Measurements from ENCODE around the gene SEPTIN2.

Gene SEPTIN2

DNA sequence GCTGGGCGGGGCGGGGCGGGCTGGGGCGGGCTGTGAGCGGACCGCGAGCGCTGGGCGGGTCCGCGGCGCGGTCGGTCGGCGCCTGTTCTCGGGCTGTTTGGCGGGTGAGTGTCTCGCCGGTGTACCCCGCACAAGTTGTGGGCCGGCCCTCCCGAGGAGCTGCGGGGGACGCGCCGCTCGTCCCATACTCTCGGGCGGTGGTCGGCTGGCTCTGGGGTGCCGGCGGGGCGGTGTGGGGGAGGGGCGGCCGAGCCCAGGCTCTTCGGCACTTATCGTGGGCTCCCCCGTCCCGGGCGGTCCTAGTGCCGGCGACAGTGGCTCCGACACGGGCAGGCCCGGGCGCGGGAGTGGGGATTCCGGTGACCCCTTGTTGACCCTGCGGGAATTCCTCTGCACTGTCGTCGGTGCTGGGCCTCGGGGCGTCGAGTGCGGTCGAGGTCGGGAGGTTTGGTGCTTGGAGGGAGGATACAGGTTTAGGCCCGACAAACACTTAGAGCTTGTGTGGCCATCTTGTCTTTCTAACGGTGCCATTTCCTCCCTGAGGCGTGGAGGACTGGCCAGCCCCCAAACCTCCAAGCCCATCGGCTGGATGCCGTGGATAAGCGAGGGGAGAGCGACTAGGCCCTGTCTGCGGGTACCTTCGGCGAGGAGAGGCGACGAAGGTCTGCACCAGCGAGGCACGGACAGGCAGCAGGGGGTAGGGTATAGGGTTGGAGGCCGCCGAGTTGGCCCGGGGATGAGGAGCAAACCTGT, at the start of gene SEPTIN2:
SEPTIN2 (plus strand) TSS at position 47 of the 753 bp plus-strand sequence. CDS start 8,308 bp downstream, outside the sequence.
- H3K27ac Mint-ChIP-seq: peak within 1 kb of the TSS; percentile 99
- ATAC-seq (replicated peaks) (peak; percentile 53 to 59), DNase-seq (peak; percentile 72)
- H3K4me3 Mint-ChIP-seq: peak within 1 kb of the TSS; percentile 95 to 99
- peaks cover 34 to 71% of the 10 kb centered on the region in 2 donors for H3K4me1 Mint-ChIP-seq
- H3K36me3 Mint-ChIP-seq: peaks cover 27 to 50% of the 10 kb centered on the region in 2 donors
- H3K27me3 Mint-ChIP-seq: no peaks in the 10 kb centered on the region
- no peaks in the 10 kb centered on the region for H3K9me3 Mint-ChIP-seq

DNA sequence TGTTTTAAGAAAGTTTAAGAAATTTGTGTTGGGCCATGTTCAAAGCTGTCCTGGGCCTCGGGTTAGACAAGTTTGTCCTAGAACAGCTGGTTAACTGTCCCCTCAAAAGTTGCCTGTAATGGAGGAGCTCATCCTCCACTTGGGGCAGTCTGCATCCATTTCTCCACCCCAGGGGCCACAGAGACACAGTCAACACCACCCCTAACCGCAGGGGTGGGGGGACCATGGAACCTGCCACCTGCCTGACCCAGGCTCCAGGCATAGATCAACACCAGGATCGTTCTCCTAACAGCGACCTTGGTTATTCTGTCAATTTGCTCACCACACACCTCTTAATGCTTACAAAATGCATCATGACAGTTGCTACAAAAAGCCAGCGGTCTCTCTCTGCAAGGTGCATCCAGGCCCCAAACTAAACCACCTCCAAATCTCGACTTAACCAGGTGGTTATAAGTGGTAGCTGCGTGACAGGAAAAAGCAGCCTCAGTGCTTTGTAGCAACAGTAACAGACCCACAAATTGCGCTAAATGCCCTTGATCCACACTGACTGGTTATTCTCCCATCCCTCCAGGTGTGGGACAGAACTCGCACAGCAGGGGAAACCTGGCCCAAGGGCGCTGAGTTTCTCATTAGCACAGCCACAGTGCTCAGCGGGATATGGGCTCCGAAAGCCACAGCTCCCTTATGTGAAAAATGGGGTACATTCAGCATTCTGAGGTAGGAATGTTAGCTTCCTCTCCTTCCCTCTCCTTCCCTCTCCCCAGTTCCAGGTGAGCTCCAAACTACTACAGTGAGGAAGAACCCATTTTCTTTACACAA, 48.3 kb upstream of the SEPTIN2 start:
- peaks cover 27 to 55% of the 10 kb centered on the region in 2 donors for H3K36me3 Mint-ChIP-seq
- ATAC-seq (replicated peaks) (no peak), DNase-seq (no peak)
- H3K4me3 Mint-ChIP-seq: no peak overlapping the region
- no peaks in the 10 kb centered on the region for H3K9me3 Mint-ChIP-seq
- no peaks in the 10 kb centered on the region for H3K27me3 Mint-ChIP-seq
- H3K4me1 Mint-ChIP-seq: peaks cover 32 to 46% of the 10 kb centered on the region in 2 donors
- no peak overlapping the region for H3K27ac Mint-ChIP-seq

DNA sequence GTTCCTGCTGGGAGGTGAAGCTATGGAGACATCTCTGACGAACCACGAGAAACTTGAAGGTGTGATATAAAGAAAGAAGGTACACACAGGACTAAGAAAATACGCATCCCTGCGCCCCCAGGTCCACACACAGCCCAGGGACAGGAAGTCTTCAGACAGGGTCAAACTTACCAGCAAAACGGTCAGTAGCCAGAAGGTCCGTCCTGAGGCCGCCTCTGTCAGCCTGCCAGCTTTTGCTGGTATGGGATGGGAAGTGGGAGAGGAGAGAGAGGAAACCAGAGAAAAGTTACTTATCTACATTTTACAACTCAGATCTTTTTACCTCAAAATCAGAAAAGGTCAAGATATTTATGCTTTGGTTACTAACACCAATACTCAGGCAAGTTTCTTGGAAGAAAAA, 47.4 kb upstream of the SEPTIN2 start:
- no peak overlapping the region for H3K4me3 Mint-ChIP-seq
- ATAC-seq (replicated peaks): no peak
- H3K9me3 Mint-ChIP-seq: no peaks in the 10 kb centered on the region
- peak overlapping the region; percentile 84 for H3K27ac Mint-ChIP-seq
- peaks cover 35 to 51% of the 10 kb centered on the region in 2 donors for H3K4me1 Mint-ChIP-seq
- no peaks in the 10 kb centered on the region for H3K27me3 Mint-ChIP-seq
- peaks cover 21 to 46% of the 10 kb centered on the region in 2 donors for H3K36me3 Mint-ChIP-seq
- no peak for DNase-seq

DNA sequence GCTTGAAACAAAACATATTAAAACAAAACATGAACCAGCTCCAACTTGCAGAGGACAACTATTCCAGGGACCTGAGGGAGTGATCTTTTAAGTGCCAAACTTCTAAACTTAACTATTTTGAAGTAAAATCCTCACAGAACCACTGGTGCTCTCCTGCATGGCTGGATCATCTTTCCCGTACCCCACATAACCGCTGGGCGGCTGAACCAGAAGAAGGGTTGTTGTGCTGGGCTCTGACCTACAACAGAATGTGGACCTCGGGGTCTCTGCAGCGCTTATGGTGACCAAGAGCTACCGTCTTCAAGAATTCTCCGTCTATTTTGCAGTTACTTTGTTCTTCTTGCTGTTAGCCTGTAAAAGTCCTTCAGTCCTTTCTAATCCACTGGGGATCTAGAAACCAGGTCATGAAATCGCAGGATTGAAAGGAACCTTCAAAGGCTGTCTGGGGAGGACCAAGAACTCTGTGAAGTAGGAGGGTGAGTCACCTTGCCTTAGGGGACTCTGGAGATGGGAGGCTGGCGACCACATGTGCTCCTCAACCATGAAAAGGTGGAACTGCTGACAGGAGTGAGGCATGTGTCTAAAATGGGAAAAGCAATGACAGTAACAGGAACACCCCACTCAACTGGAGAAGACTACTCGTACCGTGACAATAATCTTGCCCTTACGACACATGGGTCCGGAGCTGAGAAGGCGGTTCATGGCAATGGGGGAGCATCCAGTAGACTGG, 46.8 kb upstream of the SEPTIN2 start:
- DNase-seq (no peak), ATAC-seq (replicated peaks) (no peak)
- Mint-ChIP-seq H3K27me3 (no peaks in the 10 kb centered on the region), H3K9me3 (no peaks in the 10 kb centered on the region), H3K36me3 (peaks cover 19 to 46% of the 10 kb centered on the region in 2 donors), H3K4me3 (no peak overlapping the region), H3K4me1 (peaks cover 40 to 57% of the 10 kb centered on the region in 2 donors), H3K27ac (peak overlapping the region; percentile 1)

DNA sequence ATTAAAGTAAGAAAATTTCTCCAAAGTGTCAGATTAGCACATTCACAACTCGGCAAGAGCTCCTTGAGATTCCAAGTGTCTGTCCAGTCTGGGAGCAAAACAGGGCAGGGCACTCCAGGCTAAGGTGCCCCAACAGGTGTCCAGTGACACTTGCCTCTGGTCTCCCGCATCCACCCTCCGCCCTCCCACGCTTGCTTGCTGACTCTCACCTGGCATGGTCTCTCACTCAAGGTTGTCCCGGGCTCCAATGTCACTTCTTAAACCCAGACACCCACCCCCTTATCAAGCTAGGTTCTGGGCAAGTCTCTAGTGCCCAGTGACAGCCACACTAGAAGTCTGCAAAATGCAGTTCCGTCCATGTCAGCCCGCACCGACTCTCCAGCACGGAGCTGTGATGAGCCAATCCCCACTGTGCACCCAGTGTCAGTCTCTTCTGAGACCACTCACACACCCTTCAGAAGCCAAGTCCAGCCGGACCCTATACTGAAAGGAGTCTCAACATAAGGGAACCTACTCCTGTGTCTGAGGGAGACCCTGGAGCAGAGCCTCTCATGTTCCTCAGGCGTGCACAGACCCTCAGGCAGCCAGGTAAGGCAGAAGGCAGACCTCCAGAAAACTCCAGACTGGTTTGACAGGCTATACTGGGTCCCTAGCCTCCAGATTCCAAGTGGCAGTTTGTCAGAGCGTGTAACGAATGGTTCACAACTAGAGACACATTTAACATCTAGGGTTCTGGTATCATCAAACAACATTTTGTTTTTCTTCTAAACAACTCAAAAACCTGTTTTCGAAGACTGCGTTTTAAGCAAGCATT, 45.8 kb upstream of the SEPTIN2 start:
- H3K36me3 Mint-ChIP-seq: peaks cover 21 to 55% of the 10 kb centered on the region in 2 donors
- no peak overlapping the region for H3K27ac Mint-ChIP-seq
- peaks cover 0 to 2% of the 10 kb centered on the region in 2 donors for H3K9me3 Mint-ChIP-seq
- H3K27me3 Mint-ChIP-seq: no peaks in the 10 kb centered on the region
- no peak for DNase-seq
- no peak overlapping the region for H3K4me3 Mint-ChIP-seq
- ATAC-seq (replicated peaks): no peak
- peaks cover 45 to 68% of the 10 kb centered on the region in 2 donors for H3K4me1 Mint-ChIP-seq

DNA sequence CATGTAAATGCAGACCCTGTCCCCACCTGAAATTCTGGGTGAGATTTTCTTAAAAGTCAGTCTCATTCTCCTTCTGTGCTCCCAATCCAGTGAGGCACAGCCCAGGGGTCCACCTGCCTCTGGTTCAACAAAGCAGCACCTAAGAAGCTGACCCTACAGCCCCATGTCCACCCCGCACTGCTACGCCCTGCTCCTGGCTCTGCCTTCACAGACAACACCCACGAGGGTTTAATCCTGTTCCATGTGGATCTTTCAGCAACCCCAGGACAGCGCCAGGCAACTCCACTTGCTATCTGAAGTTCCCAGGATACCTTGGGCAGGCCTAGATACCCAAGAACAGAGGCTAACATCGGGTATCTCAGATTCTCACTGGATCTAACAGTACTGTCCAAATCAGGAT, 45.2 kb upstream of the SEPTIN2 start:
- no peaks in the 10 kb centered on the region for H3K27me3 Mint-ChIP-seq
- no peak for DNase-seq
- no peak for ATAC-seq (replicated peaks)
- peaks cover 6 to 8% of the 10 kb centered on the region in 2 donors for H3K9me3 Mint-ChIP-seq
- H3K4me1 Mint-ChIP-seq: peaks cover 45 to 68% of the 10 kb centered on the region in 2 donors
- H3K36me3 Mint-ChIP-seq: peaks cover 28 to 58% of the 10 kb centered on the region in 2 donors
- H3K27ac Mint-ChIP-seq: no peak overlapping the region
- H3K4me3 Mint-ChIP-seq: peak overlapping the region; percentile 93 to 94

DNA sequence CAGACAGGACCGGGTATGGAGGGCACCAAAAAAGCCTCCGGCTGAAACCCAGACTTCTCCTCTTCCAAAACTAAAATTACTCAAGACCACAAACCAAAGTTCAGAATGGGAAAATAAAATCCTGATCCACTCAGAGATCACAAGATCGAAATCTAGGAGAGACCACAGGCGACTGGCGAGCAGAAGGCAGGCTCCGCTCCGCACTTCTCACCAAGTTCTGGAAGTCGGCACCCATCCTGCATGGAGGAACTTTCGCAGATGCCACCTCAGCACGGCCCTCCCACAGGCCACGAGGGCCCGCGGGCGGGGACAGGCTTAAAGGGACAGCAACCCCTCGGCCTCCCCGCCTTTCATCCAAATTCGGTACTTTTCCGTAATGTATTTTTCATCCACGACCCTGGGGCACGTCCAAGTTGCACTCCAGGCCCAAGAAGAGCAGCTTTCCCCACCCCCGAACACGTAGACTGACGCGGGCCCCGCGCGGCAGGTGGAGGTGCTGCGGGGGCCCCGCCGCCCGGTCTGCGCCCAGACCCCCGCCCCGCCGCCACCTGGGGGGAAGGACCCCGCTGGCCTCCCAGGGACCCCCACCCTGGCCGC, 43.9 kb upstream of the SEPTIN2 start:
- H3K4me1 Mint-ChIP-seq: peaks cover 45 to 68% of the 10 kb centered on the region in 2 donors

DNA sequence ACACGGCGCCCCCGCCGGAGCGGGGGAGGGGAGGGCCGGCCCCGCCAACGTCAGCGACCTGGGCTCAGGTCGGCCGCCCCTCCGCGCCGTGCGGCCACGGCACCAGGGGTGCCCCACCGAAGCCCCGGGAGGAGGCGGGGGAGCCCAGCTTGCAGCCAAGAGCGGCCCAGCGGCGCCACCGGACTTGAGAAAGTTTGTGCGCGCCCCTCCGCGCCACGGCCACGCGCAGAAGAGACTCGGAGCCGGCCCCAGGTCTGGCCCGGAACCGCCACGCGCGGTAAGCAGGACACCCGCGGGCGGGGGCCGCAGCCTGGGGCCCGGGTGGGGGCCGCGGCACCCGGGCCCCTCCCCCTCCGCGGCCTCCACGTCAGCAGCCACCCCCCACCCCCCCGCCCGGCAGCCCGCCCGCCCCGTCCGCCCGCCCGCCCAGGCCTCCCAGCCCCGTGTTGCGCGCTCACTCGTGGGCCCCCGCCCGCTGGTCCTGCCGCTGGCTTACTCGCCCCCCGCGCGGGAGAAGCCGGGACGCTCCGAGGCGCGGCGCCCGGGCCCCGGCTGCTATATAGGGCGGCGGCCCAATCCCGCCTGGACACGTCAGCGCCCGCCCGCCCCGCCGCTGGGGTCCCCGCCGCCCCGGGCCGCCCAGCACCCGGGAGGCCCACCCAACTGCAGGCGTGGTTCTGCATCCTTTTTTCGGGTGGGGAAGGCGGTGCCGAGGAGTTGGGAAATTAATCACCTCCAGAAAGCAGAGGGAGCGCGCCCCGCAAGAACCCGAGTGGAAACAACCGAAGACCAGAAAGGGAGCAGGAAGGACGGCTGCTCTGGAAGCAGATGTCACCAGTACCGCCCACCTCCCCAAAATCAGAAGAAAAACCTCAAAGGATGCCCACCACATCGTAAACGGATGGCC, 43.2 kb upstream of the SEPTIN2 start:
- Mint-ChIP-seq H3K9me3 (peaks cover 11% of the 10 kb centered on the region in 2 donors), H3K4me3 (peak overlapping the region; percentile 75 to 93), H3K27me3 (no peaks in the 10 kb centered on the region), H3K36me3 (peaks cover 31 to 62% of the 10 kb centered on the region in 2 donors), H3K4me1 (peaks cover 45 to 70% of the 10 kb centered on the region in 2 donors), H3K27ac (peak overlapping the region; percentile 77)
- DNase-seq (peak; percentile 41), ATAC-seq (replicated peaks) (peak; percentile 79 to 81)

More for the DNA sequence above, 43.9 kb upstream of the SEPTIN2 start:
- peak overlapping the region; percentile 97 for H3K27ac Mint-ChIP-seq
- DNase-seq (peak; percentile 54), ATAC-seq (replicated peaks) (peak; percentile 82 to 83)
- no peaks in the 10 kb centered on the region for H3K27me3 Mint-ChIP-seq
- peaks cover 32 to 63% of the 10 kb centered on the region in 2 donors for H3K36me3 Mint-ChIP-seq
- H3K9me3 Mint-ChIP-seq: peaks cover 11% of the 10 kb centered on the region in 2 donors
- peak overlapping the region; percentile 93 to 94 for H3K4me3 Mint-ChIP-seq

DNA sequence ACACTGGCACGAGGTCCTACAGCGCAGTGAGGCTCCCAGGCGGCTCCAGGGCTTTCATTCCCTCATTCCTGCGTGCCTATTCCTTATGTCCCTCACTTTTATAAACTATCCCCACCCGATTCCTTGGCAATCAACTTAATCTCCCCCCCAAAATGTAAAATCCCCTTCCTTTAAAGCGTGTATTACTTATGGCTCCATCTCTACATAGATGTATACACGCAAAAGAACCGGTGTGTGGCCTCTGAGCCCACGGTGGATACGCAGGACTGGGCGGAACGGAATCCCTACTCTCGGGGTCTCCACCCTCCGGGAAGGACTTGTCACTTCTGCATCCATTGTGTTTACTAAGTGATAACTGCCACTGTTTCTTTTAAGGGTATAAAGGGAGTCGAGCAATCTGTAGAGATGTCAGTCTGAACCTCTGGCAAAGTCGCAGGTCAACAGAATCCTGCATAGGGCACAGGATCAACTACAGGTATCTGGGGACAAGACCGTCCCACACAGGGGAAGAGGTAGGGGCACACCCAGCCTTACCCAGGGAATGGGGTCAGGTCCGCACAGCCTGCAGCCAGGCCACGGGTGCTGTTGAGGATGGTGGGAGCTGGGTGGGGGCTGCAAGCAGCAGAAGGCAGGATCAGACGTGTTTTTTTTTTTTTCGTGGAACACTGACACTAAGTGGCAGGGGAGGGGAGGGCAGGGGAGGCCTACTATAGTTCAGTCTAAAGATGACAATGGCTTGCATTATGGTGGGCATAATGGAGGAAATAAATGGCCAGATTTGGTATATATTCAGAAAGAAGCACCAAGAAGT, 42.3 kb upstream of the SEPTIN2 start:
- DNase-seq (no peak), ATAC-seq (replicated peaks) (no peak)
- Mint-ChIP-seq H3K4me1 (peaks cover 40 to 63% of the 10 kb centered on the region in 2 donors), H3K9me3 (peaks cover 11% of the 10 kb centered on the region in 2 donors), H3K27me3 (no peaks in the 10 kb centered on the region), H3K36me3 (peaks cover 26 to 57% of the 10 kb centered on the region in 2 donors), H3K27ac (peak overlapping the region; percentile 45), H3K4me3 (peak overlapping the region; percentile 75 to 93)

DNA sequence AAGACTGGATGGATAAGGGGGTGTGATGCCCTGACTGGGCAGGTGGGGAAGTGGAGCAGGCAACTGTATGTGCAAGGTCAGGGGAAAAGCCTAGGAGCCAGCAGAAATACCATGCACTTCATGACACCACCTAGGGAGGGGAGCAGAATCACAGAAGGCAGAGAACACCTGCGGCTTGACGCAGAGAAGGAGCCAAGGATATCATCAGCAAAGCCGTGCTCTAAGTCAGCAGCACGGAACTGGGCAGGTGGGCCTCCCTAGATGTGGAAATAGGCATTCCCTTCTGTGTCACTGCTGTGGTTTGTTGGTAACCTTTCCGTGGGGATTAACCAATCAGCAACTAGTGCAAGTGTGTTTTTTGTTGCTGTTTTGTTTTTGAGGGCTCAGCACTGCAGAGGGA, 41.6 kb upstream of the SEPTIN2 start:
- no peak for ATAC-seq (replicated peaks)
- H3K36me3 Mint-ChIP-seq: peaks cover 22 to 51% of the 10 kb centered on the region in 2 donors
- no peak for DNase-seq
- no peak overlapping the region for H3K4me3 Mint-ChIP-seq
- no peak overlapping the region for H3K27ac Mint-ChIP-seq
- H3K4me1 Mint-ChIP-seq: peaks cover 36 to 58% of the 10 kb centered on the region in 2 donors
- H3K9me3 Mint-ChIP-seq: peaks cover 11% of the 10 kb centered on the region in 2 donors
- no peaks in the 10 kb centered on the region for H3K27me3 Mint-ChIP-seq

DNA sequence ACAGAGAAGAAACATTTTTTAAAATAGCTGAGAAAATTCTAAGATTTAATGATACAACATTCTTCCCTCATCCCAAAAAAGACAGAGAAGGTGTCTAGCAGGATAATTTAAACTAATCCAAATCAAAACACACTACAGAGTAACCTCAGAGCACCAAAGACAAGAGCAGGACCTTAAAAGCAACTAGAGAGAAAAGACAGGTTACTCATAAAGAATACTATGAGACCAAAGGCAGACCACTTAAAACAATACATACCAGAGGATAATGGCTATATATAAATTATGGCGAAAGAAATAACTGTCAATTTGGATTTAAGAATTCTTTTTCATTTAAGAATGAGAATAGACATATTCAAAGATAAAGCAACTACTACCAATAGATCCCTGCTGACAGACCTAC, 40.2 kb upstream of the SEPTIN2 start:
- Mint-ChIP-seq H3K9me3 (peaks cover 11% of the 10 kb centered on the region in 2 donors), H3K27ac (no peak overlapping the region), H3K27me3 (no peaks in the 10 kb centered on the region), H3K36me3 (peaks cover 24 to 53% of the 10 kb centered on the region in 2 donors), H3K4me3 (no peak overlapping the region), H3K4me1 (peaks cover 35 to 56% of the 10 kb centered on the region in 2 donors)
- no peak for DNase-seq
- no peak for ATAC-seq (replicated peaks)

DNA sequence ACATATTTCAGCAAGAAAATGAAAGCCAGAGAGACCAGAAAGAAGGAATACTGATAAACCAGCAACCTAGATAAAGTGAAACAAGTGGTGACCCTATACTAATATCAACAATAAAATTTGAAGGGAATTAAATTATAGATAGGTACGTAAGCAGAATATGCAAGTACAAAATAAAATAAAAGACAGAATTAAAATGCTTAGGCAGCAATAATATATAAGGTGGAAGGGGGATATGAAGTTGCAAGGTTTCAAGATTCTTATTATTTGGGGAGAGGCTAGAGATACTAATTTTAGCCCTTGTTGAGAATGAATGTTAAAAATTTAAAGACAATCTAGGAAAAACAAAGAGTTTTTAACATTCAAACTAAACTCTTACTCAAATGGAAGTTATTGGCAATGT, 39.8 kb upstream of the SEPTIN2 start:
- H3K4me1 Mint-ChIP-seq: peaks cover 31 to 54% of the 10 kb centered on the region in 2 donors
- H3K36me3 Mint-ChIP-seq: peaks cover 24 to 49% of the 10 kb centered on the region in 2 donors
- DNase-seq (no peak), ATAC-seq (replicated peaks) (no peak)
- no peak overlapping the region for H3K27ac Mint-ChIP-seq
- H3K9me3 Mint-ChIP-seq: peaks cover 11% of the 10 kb centered on the region in 2 donors
- no peak overlapping the region for H3K4me3 Mint-ChIP-seq
- H3K27me3 Mint-ChIP-seq: no peaks in the 10 kb centered on the region
